GM23338 (cell line): ENCODE results near the gene MMP19. TPM values are rescaled to one million over a fixed set of nuclear protein-coding genes. Genes with fewer than 3 reads are reported as not detected.
"Not testable (repeated sequence)": the region's sequence is repeated elsewhere in the genome, so short reads cannot be mapped to it uniquely, and the experiment has no call there.

Experiments used
- ATAC-seq: fragments of 200-7000 bp; cut with Tn5 transposase; 3 replicates; pipeline ENCODE4 v1.9.1; 2020
- DNase-seq: peaks from one replicate; pipeline ENCODE4 v3.0.0-alpha.2; 2015; ENCODE audit warnings: low spot score
- H2AFZ ChIP-seq: fragments of 200-600 bp; sonication (generic); 2 replicates; pipeline ENCODE4 v1.8.0; 2016; ENCODE audit warnings: antibody characterized with exemption, mild to moderate bottlenecking, moderate library complexity
- H3F3A ChIP-seq: fragments of 200-600 bp; sonication (generic); replicated peaks from 2 replicates; pipeline ENCODE4 v1.8.0; 2017; ENCODE audit warnings: antibody characterized with exemption, mixed run types, low read depth
- H3K27ac ChIP-seq: fragments of 200-600 bp; sonication (generic); 2 replicates; pipeline ENCODE4 v1.6.1; 2016; ENCODE audit warnings: low read depth
- H3K27me3 ChIP-seq: fragments of 200-600 bp; sonication (generic); 2 replicates; pipeline ENCODE4 v1.8.0; 2016; ENCODE audit warnings: mild to moderate bottlenecking, mixed run types, moderate library complexity; ENCODE audit not compliant: insufficient read depth
- H3K36me3 ChIP-seq: fragments of 200-600 bp; sonication (generic); 2 replicates; pipeline ENCODE4 v1.8.0; 2016; ENCODE audit warnings: mild to moderate bottlenecking; ENCODE audit not compliant: insufficient read depth
- H3K4me1 ChIP-seq: fragments of 200-600 bp; sonication (generic); 2 replicates; pipeline ENCODE4 v1.8.0; 2016; ENCODE audit warnings: mild to moderate bottlenecking, moderate library complexity; ENCODE audit not compliant: insufficient read depth
- H3K4me2 ChIP-seq: fragments of 200-600 bp; sonication (generic); 2 replicates; pipeline ENCODE4 v1.7.1; 2017; ENCODE audit warnings: mixed run types
- H3K4me3 ChIP-seq: fragments of 200-600 bp; sonication (generic); 2 replicates; pipeline ENCODE4 v1.6.1; 2016; ENCODE audit warnings: mixed run types
- H3K79me2 ChIP-seq: fragments of 200-600 bp; sonication (generic); replicated peaks from 2 replicates; pipeline ENCODE4 v1.8.0; 2017; ENCODE audit warnings: mild to moderate bottlenecking; ENCODE audit not compliant: insufficient read depth
- H3K9me2 ChIP-seq: fragments of 200-600 bp; sonication (generic); 2 replicates; pipeline ENCODE4 v1.8.0; 2017; ENCODE audit not compliant: insufficient read depth
- H4K20me1 ChIP-seq: fragments of 200-600 bp; sonication (generic); replicated peaks from 2 replicates; pipeline ENCODE4 v1.8.0; 2017; ENCODE audit warnings: mild to moderate bottlenecking; ENCODE audit not compliant: insufficient read depth
- H3K27ac Mint-ChIP-seq: 2 replicates; pipeline ENCODE4 v1.8.0; 2020; ENCODE audit warnings: inconsistent platforms, mild to moderate bottlenecking, moderate library complexity, mixed read lengths
- H3K27me3 Mint-ChIP-seq: 3 replicates; pipeline ENCODE4 v1.8.0; 2022; ENCODE audit warnings: low read depth, mild to moderate bottlenecking, moderate library complexity, mixed read lengths, inconsistent platforms; ENCODE audit not compliant: insufficient read depth, poor library complexity
- H3K36me3 Mint-ChIP-seq: 3 replicates; pipeline ENCODE4 v1.8.0; 2021; ENCODE audit warnings: low read depth, mild to moderate bottlenecking, inconsistent platforms, moderate library complexity, mixed read lengths
- H3K4me1 Mint-ChIP-seq: 3 replicates; pipeline ENCODE4 v1.8.0; 2020; ENCODE audit warnings: mild to moderate bottlenecking, inconsistent platforms, mixed read lengths
- H3K4me3 Mint-ChIP-seq: 3 replicates; pipeline ENCODE4 v1.8.0; 2021; ENCODE audit warnings: moderate library complexity, mild to moderate bottlenecking, inconsistent platforms, mixed read lengths
- H3K9me3 Mint-ChIP-seq: 3 replicates; pipeline ENCODE4 v1.8.0; 2020; ENCODE audit warnings: moderate library complexity, mild to moderate bottlenecking, inconsistent platforms, mixed read lengths
- JUNB ChIP-seq: IDR thresholded peaks from one replicate; pipeline ENCODE4 v1.6.1; 2016; ENCODE audit warnings: antibody characterized with exemption; ENCODE audit not compliant: unreplicated experiment
- NANOG ChIP-seq: IDR thresholded peaks from 2 replicates; pipeline ENCODE4 v1.6.1; 2016; ENCODE audit warnings: antibody characterized with exemption, borderline replicate concordance
- POLR2AphosphoS5 ChIP-seq: IDR thresholded peaks from 2 replicates; pipeline ENCODE4 v1.6.1; 2016; ENCODE audit warnings: antibody characterized with exemption, low read depth
- STAT1 ChIP-seq: IDR thresholded peaks from one replicate; pipeline ENCODE4 v1.6.1; 2016; ENCODE audit warnings: antibody characterized with exemption; ENCODE audit not compliant: unreplicated experiment
- ZNF114 ChIP-seq: fragments of 250-450 bp; sonication (Bioruptor Pico); IDR thresholded peaks from 2 replicates; pipeline ENCODE4 v1.5.0; 2020; ENCODE audit warnings: mild to moderate bottlenecking, moderate library complexity
- ZNF331 ChIP-seq: fragments of 250-450 bp; sonication (Bioruptor Pico); IDR thresholded peaks from 2 replicates; pipeline ENCODE4 v1.5.0; 2020; ENCODE audit warnings: low read depth, mild to moderate bottlenecking, moderate library complexity
- polyA plus RNA-seq: library from polyadenylated mRNA; unstranded; fragments of >200 nt; fragmentation: Nextera tagmentation; extraction: Ambion mirVana; gene quantifications from 2 replicates; pipeline ENCODE4 v1.2.1, GENCODE V29; 2016
- total RNA-seq: library from RNA; depleted of rRNA; stranded (reverse); fragments of >200 nt; shearing (Covaris generic); gene quantifications from 2 replicates; pipeline ENCODE4 v1.2.3, GENCODE V29; 2014
- TF ChIP-seq, protein P1 (sequence below): IDR thresholded peaks from one replicate; pipeline ENCODE4 v1.6.1; 2018; ENCODE audit warnings: antibody characterized with exemption; ENCODE audit not compliant: unreplicated experiment

Gene MMP19
- total and polyA plus RNA-seq, 2 experiments from 2014 or later = 1.4 to 1.5 TPM

DNA sequence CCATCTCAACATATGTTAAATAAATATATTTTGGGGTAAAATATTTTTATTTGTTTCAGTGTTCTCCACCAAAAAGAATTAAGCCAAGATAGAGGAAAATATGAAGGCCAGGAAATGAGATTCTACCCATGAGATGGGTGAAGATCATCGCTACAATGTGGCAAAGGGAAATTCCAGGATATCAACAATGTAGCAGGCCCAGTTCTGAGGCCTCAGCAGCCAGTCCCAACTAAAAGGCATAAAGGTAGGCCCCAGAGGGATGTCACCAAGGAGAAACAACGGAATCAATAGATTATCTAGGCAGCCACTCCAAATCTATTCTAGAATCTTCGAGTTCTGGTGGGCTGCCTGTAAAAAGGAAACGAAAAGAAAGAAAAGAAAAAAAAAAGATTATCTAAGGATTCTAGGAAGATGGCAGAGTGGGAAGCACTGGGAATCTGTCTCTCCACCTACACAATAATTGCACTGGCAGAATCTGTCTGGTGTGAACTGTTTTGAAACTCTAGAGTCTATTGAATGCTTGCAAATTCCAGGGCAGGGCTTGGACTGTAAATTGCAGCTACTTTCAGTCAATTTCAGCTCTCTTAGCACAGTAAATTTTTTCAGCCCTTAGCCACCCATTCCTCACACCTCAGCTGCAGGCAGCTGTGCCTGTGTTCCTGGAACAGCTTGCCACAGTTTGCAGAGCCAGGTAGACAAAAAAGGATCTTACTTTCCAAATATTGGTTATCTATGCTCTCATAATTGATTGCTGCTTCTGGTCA lies 33.1 kb upstream of the MMP19 start:
- Mint-ChIP-seq H3K4me1 (peaks cover 20% of the 10 kb centered on the region), H3K36me3 (peaks cover 9% of the 10 kb centered on the region), H3K27ac (no peak overlapping the region; the same call in 1 of the 2 replicates), H3K27me3 (peaks cover under 1% of the 10 kb centered on the region), H3K9me3 (peaks cover 14% of the 10 kb centered on the region), H3K4me3 (no peak overlapping the region; the same call in 2 of the 3 replicates)
- H3K4me1 ChIP-seq = peaks cover 10% of the 10 kb centered on the region; the same call in 1 of the 2 replicates
- H3K27me3 ChIP-seq = no peaks in the 10 kb centered on the region
- H4K20me1 ChIP-seq = no peaks in the 10 kb centered on the region
- peak overlapping the region; percentile 85 for H2AFZ ChIP-seq
- H3K27ac ChIP-seq = peak overlapping the region; percentile 78
- ATAC-seq (peak; percentile 65), DNase-seq (no peak)
- 0 out of 2 replicates have a peak overlapping the region, but pooled peaks have one; percentile 28 for H3K4me2 ChIP-seq
- H3K4me3 ChIP-seq = no peak overlapping the region
- no peaks in the 10 kb centered on the region for H3K36me3 ChIP-seq
- no peaks in the 10 kb centered on the region for H3K9me2 ChIP-seq
- H3K79me2 ChIP-seq = no peaks in the 10 kb centered on the region
- TF ChIP-seq STAT1 (no peak), JUNB (no peak), NANOG (no peak), POLR2AphosphoS5 (no peak), ZNF114 (CRISPR knock-in tag) (no peak)
- peaks cover 8% of the 10 kb centered on the region for H3F3A ChIP-seq

DNA sequence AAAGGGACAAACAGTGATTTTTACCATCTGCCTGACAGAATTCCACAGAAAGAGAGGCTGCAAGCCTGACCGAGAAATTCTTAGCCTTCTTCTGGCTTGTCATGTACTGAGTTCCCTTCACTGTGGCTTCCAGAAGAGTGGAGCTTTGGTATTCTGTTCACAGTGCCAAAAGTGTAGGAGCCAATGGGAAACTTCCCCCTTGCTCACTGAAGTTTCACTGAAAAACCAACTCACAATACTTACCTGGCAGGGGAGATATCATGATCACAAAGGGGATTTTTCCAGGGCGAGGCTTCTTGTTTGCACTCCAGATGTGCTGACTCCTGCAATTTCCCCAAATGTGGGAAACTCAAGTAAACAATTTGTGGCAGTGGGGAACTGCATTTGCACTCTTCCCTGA lies 31.7 kb upstream of the MMP19 start:
- Mint-ChIP-seq H3K4me3 (no peak overlapping the region), H3K36me3 (peaks cover 9% of the 10 kb centered on the region), H3K27me3 (peaks cover 3% of the 10 kb centered on the region), H3K9me3 (peaks cover 14% of the 10 kb centered on the region), H3K27ac (no peak overlapping the region), H3K4me1 (peaks cover 20% of the 10 kb centered on the region)
- no peak overlapping the region for H3K27ac ChIP-seq
- H3K9me2 ChIP-seq = no peaks in the 10 kb centered on the region
- H2AFZ ChIP-seq = no peak overlapping the region
- DNase-seq (no peak), ATAC-seq (peak; percentile 40; the same call in 1 of the 3 replicates)
- TF ChIP-seq ZNF331 (CRISPR knock-in tag) (no peak), ZNF114 (CRISPR knock-in tag) (no peak)
- TF ChIP-seq, protein P1, sequence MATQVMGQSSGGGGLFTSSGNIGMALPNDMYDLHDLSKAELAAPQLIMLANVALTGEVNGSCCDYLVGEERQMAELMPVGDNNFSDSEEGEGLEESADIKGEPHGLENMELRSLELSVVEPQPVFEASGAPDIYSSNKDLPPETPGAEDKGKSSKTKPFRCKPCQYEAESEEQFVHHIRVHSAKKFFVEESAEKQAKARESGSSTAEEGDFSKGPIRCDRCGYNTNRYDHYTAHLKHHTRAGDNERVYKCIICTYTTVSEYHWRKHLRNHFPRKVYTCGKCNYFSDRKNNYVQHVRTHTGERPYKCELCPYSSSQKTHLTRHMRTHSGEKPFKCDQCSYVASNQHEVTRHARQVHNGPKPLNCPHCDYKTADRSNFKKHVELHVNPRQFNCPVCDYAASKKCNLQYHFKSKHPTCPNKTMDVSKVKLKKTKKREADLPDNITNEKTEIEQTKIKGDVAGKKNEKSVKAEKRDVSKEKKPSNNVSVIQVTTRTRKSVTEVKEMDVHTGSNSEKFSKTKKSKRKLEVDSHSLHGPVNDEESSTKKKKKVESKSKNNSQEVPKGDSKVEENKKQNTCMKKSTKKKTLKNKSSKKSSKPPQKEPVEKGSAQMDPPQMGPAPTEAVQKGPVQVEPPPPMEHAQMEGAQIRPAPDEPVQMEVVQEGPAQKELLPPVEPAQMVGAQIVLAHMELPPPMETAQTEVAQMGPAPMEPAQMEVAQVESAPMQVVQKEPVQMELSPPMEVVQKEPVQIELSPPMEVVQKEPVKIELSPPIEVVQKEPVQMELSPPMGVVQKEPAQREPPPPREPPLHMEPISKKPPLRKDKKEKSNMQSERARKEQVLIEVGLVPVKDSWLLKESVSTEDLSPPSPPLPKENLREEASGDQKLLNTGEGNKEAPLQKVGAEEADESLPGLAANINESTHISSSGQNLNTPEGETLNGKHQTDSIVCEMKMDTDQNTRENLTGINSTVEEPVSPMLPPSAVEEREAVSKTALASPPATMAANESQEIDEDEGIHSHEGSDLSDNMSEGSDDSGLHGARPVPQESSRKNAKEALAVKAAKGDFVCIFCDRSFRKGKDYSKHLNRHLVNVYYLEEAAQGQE = no peak
- no peaks in the 10 kb centered on the region for H4K20me1 ChIP-seq
- no peak overlapping the region for H3K4me2 ChIP-seq
- no peaks in the 10 kb centered on the region for H3K27me3 ChIP-seq
- H3K79me2 ChIP-seq = no peaks in the 10 kb centered on the region
- H3K4me1 ChIP-seq = peaks cover 10% of the 10 kb centered on the region; the same call in 1 of the 2 replicates
- H3F3A ChIP-seq = peaks cover 8% of the 10 kb centered on the region
- H3K4me3 ChIP-seq = no peak overlapping the region
- H3K36me3 ChIP-seq = no peaks in the 10 kb centered on the region

- not testable (repeated sequence) for H3K4me2 ChIP-seq, H3K4me3 Mint-ChIP-seq, DNase-seq, H3K4me3 ChIP-seq, H3F3A ChIP-seq, H3K9me3 Mint-ChIP-seq, H3K4me1 ChIP-seq, H2AFZ ChIP-seq, H3K9me2 ChIP-seq, H3K27ac Mint-ChIP-seq, ATAC-seq, H3K27me3 Mint-ChIP-seq, H3K27ac ChIP-seq, H3K27me3 ChIP-seq, H3K36me3 ChIP-seq, H4K20me1 ChIP-seq, H3K36me3 Mint-ChIP-seq, H3K4me1 Mint-ChIP-seq, H3K79me2 ChIP-seq
Observed at GRCh38 chr12:55866454-55867004, 23.8 kb upstream of the MMP19 start.
